GM12878 (cell line): ENCODE measurements around the gene HSPA1A.

Experiments
- BCL11A ChIP-seq: IDR thresholded peaks from 2 replicates; pipeline ENCODE4 v1.6.1; 2011; ENCODE audit warnings: low read depth, low read length
- EZH2 ChIP-seq: IDR thresholded peaks from 2 replicates; pipeline ENCODE4 v1.6.1; 2012; ENCODE audit warnings: low read depth, mild to moderate bottlenecking, control low read depth, inconsistent platforms, low read length, borderline replicate concordance; ENCODE audit not compliant: control insufficient read depth
- HCFC1 ChIP-seq: fragments of 150-350 bp; IDR thresholded peaks from 2 replicates; pipeline ENCODE4 v1.6.1; 2014; ENCODE audit warnings: low read length
- MYC ChIP-seq: IDR thresholded peaks from 2 replicates; pipeline ENCODE4 v1.6.1; 2011; ENCODE audit warnings: mild to moderate bottlenecking, low read length, moderate library complexity, inconsistent platforms; ENCODE audit not compliant: insufficient read depth, insufficient replicate concordance, insufficient read length, severe bottlenecking
- RUNX3 ChIP-seq: IDR thresholded peaks from 2 replicates; pipeline ENCODE4 v1.6.1; 2012; ENCODE audit warnings: low read length, inconsistent platforms
- SREBF1 ChIP-seq: IDR thresholded peaks from 2 replicates; pipeline ENCODE4 v1.6.1; 2012; ENCODE audit warnings: mild to moderate bottlenecking, low read length
- TCF12 ChIP-seq: IDR thresholded peaks from 2 replicates; pipeline ENCODE4 v1.6.1; 2011; ENCODE audit warnings: low read depth, mild to moderate bottlenecking, low read length
- USF2 ChIP-seq: IDR thresholded peaks from 2 replicates; pipeline ENCODE4 v1.6.1; 2011; ENCODE audit warnings: low read depth, low read length, improper control_type of control experiment, borderline replicate concordance
- TF ChIP-seq, protein P1 (sequence below): fragments of 450-650 bp; formaldehyde crosslinking; IDR thresholded peaks from 2 replicates; pipeline ENCODE4 v1.4.0; 2020; ENCODE audit warnings: mild to moderate bottlenecking, moderate library complexity
- TF ChIP-seq, protein P2 (sequence below), 3 experiments: IDR thresholded peaks in 2 of 3; conservative IDR thresholded peaks in 1 of 3; 2 replicates each; pipeline ENCODE4 v1.5.1; 2011; ENCODE audit warnings: low read depth in 3 of 3, low read length in 3 of 3, mild to moderate bottlenecking in 3 of 3, control low read depth in 2 of 3, moderate library complexity in 2 of 3, inconsistent platforms in 1 of 3, mixed read lengths in 1 of 3; ENCODE audit not compliant: control insufficient read depth in 2 of 3, insufficient read depth in 1 of 3; ENCODE audit errors: extremely low read depth in 1 of 3
- TF ChIP-seq, protein P3 (sequence below): fragments of 450-650 bp; formaldehyde crosslinking; IDR thresholded peaks from 2 replicates; pipeline ENCODE4 v1.4.0; 2022; ENCODE audit warnings: mild to moderate bottlenecking, moderate library complexity

- TF ChIP-seq SREBF1 (no peak), EZH2 (no peak), RUNX3 (no peak), HCFC1 (no peak), MYC (no peak), TCF12 (no peak), BCL11A (no peak), USF2 (no peak)
- TF ChIP-seq, protein P1, sequence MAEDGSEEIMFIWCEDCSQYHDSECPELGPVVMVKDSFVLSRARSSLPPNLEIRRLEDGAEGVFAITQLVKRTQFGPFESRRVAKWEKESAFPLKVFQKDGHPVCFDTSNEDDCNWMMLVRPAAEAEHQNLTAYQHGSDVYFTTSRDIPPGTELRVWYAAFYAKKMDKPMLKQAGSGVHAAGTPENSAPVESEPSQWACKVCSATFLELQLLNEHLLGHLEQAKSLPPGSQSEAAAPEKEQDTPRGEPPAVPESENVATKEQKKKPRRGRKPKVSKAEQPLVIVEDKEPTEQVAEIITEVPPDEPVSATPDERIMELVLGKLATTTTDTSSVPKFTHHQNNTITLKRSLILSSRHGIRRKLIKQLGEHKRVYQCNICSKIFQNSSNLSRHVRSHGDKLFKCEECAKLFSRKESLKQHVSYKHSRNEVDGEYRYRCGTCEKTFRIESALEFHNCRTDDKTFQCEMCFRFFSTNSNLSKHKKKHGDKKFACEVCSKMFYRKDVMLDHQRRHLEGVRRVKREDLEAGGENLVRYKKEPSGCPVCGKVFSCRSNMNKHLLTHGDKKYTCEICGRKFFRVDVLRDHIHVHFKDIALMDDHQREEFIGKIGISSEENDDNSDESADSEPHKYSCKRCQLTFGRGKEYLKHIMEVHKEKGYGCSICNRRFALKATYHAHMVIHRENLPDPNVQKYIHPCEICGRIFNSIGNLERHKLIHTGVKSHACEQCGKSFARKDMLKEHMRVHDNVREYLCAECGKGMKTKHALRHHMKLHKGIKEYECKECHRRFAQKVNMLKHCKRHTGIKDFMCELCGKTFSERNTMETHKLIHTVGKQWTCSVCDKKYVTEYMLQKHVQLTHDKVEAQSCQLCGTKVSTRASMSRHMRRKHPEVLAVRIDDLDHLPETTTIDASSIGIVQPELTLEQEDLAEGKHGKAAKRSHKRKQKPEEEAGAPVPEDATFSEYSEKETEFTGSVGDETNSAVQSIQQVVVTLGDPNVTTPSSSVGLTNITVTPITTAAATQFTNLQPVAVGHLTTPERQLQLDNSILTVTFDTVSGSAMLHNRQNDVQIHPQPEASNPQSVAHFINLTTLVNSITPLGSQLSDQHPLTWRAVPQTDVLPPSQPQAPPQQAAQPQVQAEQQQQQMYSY (CRISPR knock-in tag), result no peak
- TF ChIP-seq, protein P2, sequence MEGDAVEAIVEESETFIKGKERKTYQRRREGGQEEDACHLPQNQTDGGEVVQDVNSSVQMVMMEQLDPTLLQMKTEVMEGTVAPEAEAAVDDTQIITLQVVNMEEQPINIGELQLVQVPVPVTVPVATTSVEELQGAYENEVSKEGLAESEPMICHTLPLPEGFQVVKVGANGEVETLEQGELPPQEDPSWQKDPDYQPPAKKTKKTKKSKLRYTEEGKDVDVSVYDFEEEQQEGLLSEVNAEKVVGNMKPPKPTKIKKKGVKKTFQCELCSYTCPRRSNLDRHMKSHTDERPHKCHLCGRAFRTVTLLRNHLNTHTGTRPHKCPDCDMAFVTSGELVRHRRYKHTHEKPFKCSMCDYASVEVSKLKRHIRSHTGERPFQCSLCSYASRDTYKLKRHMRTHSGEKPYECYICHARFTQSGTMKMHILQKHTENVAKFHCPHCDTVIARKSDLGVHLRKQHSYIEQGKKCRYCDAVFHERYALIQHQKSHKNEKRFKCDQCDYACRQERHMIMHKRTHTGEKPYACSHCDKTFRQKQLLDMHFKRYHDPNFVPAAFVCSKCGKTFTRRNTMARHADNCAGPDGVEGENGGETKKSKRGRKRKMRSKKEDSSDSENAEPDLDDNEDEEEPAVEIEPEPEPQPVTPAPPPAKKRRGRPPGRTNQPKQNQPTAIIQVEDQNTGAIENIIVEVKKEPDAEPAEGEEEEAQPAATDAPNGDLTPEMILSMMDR (IDR thresholded peaks at IDR 0.05 in 2 of 3, conservative IDR thresholded peaks at IDR 0.05 in 1 of 3; ENCODE audit: control insufficient read depth in 2 of 3, extremely low read depth in 1 of 3, insufficient read depth in 1 of 3, low read depth in 3 of 3, low read length in 3 of 3), result no peak
- TF ChIP-seq, protein P3, sequence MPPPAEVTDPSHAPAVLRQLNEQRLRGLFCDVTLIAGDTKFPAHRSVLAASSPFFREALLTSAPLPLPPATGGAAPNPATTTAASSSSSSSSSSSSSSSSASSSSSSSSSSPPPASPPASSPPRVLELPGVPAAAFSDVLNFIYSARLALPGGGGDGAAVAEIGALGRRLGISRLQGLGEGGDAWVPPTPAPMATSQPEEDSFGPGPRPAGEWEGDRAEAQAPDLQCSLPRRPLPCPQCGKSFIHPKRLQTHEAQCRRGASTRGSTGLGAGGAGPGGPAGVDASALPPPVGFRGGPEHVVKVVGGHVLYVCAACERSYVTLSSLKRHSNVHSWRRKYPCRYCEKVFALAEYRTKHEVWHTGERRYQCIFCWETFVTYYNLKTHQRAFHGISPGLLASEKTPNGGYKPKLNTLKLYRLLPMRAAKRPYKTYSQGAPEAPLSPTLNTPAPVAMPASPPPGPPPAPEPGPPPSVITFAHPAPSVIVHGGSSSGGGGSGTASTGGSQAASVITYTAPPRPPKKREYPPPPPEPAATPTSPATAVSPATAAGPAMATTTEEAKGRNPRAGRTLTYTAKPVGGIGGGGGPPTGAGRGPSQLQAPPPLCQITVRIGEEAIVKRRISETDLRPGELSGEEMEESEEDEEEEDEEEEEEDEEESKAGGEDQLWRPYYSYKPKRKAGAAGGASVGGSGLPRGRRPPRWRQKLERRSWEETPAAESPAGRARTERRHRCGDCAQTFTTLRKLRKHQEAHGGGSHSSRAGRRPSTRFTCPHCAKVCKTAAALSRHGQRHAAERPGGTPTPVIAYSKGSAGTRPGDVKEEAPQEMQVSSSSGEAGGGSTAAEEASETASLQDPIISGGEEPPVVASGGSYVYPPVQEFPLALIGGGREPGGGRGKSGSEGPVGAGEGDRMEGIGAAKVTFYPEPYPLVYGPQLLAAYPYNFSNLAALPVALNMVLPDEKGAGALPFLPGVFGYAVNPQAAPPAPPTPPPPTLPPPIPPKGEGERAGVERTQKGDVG (CRISPR knock-in tag), result no peak
Measured at GRCh38 chr6:31777667-31778050, 37.7 kb upstream of the HSPA1A start.
